OCI-LY3 (cell line): Measurements from ENCODE around the gene CFAP46.

Source experiments
- EZH2phosphoT487 ChIP-seq: fragments of 200-600 bp; shearing (Covaris generic); IDR thresholded peaks from 2 replicates; pipeline ENCODE4 v1.6.1; 2018; ENCODE audit warnings: antibody characterized with exemption, mixed run types, low read depth
- TF ChIP-seq, protein P1 (sequence below): fragments of 200-600, 300-600 bp; sonication (generic); IDR thresholded peaks from 2 replicates; pipeline ENCODE4 v1.5.1; 2014; ENCODE audit warnings: antibody characterized with exemption, low read length, low read depth

DNA sequence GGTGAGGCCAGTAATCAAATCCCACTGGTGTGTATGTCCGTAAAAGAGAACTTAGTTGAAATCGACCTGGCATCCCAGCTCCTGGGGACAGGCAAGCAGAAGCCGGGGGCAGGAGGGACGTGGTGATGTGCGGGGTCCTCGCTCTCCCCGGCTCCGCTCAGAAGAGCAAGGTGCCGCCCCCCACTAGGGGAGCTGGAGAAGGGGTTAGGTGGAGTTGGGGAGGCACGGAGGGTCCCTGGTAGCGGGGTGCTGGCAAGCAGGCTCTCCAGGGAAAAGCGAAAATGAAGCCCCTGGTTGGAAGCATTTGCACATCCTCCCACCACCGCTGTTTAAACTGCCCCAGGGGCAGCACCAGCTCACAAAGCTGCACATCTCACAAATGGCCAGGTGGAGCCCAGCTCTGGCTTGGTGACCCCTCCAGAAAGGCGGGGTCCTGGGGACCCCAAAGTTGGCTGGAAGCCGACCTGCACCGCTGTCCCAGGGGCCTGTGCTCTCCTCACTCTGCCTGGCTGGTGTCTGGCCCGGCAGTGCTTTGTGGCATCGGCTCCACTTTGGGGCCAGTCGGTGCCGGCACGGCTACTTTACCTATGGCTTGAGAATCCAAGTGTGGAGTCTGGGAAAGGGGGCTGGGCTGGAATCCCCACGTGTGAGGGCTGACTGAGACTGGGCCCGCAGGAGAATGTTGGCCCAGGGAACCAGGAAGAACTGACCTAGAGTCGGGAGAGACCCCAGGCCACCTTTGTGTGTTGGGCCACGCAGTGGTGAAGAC lies 2.9 kb upstream of the CFAP46 start:
- TF ChIP-seq EZH2phosphoT487, result no peak
- TF ChIP-seq, protein P1, sequence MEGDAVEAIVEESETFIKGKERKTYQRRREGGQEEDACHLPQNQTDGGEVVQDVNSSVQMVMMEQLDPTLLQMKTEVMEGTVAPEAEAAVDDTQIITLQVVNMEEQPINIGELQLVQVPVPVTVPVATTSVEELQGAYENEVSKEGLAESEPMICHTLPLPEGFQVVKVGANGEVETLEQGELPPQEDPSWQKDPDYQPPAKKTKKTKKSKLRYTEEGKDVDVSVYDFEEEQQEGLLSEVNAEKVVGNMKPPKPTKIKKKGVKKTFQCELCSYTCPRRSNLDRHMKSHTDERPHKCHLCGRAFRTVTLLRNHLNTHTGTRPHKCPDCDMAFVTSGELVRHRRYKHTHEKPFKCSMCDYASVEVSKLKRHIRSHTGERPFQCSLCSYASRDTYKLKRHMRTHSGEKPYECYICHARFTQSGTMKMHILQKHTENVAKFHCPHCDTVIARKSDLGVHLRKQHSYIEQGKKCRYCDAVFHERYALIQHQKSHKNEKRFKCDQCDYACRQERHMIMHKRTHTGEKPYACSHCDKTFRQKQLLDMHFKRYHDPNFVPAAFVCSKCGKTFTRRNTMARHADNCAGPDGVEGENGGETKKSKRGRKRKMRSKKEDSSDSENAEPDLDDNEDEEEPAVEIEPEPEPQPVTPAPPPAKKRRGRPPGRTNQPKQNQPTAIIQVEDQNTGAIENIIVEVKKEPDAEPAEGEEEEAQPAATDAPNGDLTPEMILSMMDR, result no peak
